CD4-positive, alpha-beta T cell treated with Interleukin-4 for 4 hours (primary cell): ENCODE measurements around the gene PPM1L.
"Not testable (repeated sequence)": the region's sequence is repeated elsewhere in the genome, so short reads cannot be mapped to it uniquely, and the experiment has no call there.

ENCODE experiments used
- DNase-seq: peaks from one replicate; pipeline ENCODE4 v3.0.0-alpha.2; 2020

PPM1L gene

DNA sequence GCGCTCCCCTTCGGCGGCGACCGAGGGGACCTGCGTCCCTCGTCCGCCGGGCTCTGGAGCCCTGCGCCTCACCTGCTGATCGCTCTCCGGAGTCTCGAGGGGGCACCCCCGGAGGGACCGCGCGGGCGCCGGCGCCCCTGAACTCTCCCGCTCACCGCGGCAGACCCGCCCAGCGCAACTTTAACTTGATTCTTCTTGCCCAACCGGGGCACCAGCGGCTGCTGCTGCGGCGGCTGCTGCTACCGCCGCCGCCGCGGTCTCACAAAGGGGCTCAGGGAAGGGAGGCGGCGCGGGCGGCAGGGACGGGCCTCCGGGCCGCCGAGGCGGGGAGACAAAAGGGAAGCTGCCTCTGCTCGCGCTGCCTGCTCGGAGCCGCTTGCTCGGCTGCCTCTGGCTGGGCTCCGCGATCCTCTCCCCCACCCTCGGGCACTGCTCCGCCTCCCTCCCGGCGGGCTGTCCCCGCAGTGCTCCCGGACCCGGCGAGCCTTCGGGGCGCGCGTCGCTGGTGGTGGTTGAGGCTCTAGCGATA lies at the start of gene PPM1L:
PPM1L (plus strand) TSS at position 456 of the 529 bp plus-strand sequence.
- DNase-seq = peak; percentile 52

DNA sequence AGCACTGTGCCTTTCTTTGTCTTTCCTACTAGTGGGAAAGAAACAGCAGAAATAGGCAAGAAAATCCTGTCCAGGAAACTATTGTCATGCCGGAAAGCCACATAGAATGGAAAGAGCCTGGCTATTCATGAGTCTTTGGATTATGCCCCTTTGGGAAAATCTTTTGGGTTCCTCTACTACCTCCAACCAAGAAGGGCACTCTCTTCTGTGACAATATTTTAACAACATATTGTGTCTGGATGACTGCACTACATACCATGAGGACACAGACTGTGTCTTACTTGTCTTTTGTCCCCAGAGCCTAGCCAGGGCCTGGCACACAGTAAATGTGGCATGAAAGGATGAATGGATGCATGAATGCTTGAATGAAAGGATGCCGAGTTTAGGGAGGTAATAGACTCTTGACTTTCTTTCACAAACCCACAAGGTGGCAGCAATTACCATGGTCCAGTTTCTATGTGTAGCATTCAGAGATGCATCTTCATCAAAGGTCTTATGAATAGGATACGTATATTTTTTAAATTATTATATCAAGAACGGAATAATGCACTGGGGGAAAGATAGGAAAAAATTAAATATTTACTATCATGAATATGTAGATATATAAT lies 48.7 kb upstream of the PPM1L start:
- DNase-seq = peak; percentile 46

DNA sequence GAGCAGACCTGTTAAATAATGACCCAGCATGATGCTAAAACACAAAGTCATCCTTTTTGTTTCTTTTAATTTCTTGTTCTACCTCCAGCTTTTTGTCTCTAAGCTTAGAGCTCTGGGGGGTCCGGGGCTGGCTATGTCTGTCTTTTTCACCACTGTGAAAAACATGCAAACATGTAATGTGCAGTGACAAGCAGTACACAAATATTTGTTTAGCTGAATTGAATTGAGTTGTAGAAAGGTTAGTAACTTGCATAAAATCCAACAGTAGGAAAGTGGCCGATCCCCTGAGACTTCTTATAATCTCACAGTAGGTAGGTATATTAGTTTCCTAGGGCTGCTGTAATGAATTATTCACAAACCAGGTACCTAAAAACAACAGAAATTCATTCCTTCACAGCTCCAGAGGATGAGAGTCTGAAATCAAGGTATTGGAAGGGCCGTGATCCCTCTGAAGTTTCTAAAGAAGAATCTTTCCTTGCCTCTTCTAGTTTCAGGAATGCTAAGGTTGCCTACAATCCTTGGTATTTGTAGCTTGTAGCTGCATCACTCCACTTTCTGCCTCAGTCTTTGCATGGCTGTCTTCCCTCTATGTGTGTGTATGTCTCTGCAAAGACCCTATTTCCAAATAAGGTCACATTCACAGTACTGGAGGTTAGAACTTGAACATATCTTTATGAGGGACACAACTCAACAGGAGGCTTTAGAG lies 46.4 kb upstream of the PPM1L start:
- no peak for DNase-seq

DNA sequence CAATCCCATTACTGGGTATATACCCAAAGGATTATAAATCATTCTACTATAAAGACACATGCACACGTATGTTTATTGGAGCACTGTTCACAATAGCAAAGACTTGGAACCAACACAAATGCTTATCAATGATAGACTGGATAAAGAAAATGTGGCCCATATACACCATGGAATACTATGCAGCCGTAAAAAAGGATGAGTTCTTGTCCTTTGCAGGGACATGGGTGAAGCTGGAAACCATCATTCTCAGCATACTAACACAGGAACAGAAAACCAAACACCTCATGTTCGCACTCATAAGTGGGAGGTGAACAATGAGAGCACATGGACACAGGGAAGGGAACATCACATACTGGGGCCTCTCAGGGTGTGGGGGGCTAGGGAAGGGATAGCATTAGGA lies 42.9 kb upstream of the PPM1L start:
- DNase-seq = not testable (repeated sequence)

DNA sequence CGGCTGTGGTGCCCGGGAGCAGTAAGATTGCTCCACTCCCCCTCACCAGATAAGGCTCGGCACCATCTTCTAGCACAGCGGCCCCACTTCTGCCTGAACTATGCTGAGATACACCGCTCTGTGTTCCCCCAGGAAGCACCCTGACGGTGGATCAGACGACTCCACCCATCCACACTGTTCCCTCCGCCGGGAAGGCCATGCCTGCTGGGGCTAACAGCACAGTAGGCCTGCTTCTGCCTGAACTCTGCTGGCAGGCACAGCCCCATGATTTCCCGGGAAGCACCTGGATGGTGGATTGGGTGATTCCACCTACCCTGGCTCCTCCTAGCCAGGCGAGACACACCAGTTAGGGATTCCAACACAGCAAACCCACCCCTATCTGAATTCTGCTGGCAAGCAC lies 36.3 kb upstream of the PPM1L start:
- no peak for DNase-seq

DNA sequence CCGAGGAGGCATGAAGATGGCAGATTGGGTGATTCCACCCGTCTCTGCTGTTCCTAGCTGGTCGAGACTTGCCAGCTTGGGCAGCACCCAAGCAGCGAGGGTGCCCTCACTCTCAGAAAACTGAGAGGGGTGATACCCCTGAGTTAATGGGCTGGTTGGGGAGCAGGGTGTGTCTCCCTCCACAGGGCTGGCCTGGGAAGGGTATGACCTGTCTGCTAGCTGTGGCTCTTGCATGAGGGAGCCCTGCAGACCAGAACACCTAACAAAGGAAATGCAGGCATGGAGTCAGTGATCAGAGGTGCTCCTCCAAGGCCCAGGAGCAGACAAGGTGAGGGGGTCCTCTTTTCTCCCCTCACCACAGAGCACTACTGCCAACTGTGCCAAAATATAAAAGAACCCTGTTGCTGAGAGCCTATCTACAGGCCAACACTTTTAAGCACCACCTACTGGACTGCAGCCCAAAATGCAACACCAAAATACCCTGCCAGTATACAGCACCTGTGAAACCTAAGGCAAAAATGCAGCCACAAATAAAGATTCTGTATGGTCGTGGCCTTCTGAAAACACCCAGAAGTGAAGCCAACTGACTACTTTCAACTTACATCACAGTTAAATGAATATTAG lies 35.8 kb upstream of the PPM1L start:
- no peak for DNase-seq

DNA sequence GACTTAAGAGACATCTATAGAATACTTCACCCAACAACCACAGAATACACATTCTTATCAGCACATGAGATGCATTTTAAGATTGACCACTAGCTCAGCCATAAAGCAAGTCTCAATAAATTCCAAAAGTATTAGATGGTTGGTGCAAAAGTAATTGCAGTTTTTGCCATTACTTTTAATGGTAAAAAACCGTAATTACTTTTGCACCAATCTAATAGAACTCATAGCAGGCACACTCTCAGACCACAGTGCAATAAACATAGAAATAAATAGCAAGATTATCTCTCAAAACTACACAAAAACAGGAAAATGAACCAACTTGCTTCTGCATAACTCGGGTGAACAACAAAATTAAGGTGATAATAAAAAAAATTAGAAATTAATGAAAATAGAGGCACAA lies 33.7 kb upstream of the PPM1L start:
- no peak for DNase-seq

DNA sequence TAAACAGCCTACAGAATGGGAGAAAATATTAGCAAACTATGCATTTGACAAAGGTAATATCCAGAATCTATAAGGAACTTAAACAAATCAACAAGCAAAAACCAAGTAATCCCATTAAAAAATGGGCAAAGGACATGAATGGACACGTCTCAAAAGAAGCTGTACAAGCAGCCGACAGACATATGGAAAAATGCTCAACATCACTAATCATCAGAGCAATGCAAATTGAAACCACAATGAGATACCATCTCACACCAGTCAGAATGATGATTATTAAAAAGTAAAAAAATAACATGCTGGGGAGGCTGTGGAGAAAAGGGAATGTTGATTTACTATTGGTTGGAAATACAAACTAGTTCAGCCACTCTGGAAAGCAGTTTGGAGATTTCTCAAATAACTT lies 30.7 kb upstream of the PPM1L start:
- DNase-seq = no peak

DNA sequence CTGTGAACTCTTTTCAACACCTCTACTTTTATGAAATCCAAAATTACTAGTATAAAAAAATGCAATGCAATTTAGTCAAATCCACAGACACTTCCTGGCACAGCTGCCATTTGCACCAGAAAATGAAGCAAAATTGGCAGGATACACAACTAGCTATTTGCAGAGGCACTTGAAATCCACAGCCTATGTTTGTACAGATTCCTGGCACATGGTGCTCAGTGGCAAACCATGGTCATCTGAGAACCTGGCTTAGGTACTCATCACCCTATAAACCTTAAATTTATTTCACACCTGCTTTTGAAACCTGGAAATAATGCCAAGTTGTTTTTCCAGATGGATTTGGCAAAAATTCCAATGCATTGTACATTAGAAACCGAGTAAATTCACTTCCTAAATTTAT lies 20.2 kb upstream of the PPM1L start:
- no peak for DNase-seq

DNA sequence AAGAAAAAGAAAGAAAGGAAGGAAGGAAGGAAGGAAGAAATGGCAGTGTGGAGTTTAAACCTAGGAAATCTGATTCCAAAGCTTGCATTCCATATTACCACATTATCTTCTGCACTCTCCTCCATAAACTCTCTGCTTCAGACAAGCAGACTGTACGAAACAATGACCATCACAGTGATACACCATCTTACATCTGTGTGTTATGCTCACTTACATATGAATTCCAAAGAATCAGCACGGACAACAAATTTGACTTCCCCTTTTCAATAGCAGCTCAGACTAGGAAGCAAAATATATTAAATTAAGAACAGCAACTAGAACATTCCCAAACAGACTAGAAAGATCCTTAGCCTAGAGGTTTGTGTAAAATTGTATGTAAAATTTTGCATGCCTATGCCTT lies 18.0 kb upstream of the PPM1L start:
- no peak for DNase-seq

DNA sequence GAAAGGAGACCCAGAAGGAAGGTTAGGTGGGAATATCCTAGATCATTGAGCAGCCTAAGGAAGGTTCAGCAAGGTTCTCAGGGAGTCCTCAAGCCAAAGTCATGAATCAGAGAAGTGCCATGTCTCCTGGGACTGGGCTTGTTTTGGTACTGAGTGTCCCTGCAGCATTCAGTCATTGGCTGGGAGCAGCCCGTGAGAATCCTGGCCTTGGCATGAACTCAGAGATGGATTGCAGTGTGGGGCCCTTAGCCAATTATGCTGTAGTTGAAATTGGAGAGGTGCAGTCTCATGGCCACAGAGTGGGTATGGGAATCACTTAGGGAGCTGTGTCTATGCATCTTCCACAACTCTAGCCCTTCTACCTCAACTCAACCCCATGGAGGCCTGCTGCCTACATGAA lies 17.0 kb upstream of the PPM1L start:
- DNase-seq = no peak

DNA sequence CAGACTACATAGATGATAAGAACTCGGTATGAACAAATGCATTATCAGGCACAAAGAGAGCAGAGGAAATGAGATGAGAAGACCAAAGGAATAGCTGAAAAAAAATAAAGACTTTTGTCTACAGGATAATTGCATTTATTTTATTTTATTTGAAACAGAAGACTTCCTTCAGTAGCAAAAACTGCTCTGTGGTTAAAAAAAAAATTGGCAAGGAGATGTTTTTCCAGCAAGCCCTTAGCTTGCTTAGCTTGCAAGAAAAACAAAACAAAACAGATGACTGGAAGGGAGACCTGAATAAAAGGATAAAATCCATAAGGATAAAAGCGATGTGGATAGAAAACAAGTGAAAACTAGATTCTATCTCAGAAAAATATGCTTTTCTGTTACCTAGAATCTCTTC lies 9.1 kb upstream of the PPM1L start:
- DNase-seq = no peak

DNA sequence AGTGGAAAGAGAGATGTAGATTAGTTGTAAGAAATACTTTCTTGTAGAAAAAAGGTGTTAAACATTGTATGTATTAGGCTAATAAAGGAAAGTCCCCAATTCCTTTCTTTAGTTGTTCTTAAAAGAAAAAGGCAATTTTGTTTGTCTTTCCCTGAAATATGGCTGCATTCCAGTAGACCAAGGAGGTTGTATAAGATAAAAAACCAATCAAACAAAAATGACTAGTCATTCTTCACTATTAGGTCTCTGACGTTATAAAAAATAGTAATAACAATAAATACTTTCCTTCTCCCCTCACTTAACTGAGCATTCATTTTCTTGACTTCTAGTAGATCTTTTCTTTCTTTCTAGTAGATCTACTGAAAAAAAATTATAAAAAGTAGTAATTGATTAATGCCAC lies 8.6 kb upstream of the PPM1L start:
- no peak for DNase-seq

DNA sequence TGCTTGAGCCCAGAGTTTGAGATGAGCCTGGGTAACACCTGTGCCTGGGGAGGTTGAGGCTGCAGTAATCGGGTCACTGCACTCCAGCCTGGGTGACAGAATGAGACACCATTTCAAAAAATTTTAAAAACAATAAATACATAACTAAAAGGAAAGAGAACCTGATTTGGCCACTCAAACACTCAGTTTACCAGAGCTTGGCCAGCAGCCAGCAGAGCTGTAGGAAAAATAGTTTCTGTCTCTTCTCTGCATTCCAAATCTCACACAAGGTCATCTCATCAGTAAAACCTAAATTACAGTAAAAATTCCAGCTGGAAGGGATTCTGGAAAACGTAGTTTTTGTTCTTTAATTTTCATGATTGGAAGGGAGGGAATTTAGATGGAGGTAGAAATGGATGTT lies 7.8 kb upstream of the PPM1L start:
- no peak for DNase-seq

DNA sequence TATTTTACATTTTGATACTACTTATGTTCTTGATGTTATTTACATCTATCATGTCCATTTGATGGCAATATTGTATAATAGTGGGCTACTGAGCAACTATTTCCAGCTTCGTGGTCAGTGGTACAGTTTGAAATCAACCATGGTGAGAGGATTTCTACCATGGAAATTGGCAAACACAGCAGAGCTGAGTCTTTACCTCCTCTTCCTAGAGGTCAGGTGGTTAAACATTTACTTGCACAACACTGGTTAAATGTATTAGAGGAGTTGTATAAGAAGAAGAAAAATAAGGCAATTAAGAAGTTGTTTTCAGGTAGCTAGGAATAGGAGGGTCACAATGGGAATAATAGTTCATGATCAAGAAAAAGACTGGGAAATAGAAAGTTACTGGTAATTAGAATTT lies 7.2 kb upstream of the PPM1L start:
- no peak for DNase-seq

DNA sequence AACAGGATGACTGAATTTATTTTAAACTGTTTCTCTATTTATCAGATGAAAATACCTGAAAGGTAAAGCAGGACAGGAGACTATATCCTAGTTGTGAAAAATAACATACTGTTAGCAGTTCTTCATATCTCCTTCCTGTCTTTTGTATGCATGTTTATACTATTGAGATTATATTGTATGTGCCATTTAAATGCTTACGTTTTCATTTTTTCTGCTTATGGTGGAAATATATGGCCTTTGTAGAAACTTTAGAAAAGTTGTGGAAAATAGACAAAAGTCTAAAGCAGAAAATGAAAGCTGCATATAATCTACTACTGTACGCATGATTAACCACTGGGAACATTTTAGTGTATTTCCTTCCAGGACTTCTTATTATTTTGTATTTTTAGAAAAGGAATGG lies 2.1 kb upstream of the PPM1L start:
- no peak for DNase-seq

DNA sequence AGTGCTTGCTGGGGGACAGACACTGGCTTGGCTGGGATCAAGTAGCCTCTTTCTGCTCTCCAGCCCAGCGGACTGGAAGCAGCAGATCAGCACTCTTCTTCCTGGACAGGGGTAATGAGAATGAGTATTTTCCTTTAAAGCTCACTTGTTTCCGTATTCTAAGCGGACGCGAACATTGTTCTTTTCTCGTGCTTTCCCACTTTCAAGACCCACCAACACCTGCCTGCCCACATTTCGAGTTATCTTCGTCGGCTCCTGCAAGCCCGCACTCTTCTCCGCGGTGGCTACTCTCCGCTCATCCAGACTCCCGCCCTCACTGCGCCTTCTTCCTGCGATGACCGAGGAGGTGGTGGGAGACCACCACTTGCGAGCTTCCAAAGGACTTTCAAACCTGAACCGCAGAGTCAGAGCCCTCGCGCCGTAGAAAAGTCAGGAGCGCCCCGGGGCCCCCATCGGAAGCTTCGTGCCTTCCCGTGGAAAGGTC lies 1.6 kb upstream of the PPM1L start:
- DNase-seq = no peak

DNA sequence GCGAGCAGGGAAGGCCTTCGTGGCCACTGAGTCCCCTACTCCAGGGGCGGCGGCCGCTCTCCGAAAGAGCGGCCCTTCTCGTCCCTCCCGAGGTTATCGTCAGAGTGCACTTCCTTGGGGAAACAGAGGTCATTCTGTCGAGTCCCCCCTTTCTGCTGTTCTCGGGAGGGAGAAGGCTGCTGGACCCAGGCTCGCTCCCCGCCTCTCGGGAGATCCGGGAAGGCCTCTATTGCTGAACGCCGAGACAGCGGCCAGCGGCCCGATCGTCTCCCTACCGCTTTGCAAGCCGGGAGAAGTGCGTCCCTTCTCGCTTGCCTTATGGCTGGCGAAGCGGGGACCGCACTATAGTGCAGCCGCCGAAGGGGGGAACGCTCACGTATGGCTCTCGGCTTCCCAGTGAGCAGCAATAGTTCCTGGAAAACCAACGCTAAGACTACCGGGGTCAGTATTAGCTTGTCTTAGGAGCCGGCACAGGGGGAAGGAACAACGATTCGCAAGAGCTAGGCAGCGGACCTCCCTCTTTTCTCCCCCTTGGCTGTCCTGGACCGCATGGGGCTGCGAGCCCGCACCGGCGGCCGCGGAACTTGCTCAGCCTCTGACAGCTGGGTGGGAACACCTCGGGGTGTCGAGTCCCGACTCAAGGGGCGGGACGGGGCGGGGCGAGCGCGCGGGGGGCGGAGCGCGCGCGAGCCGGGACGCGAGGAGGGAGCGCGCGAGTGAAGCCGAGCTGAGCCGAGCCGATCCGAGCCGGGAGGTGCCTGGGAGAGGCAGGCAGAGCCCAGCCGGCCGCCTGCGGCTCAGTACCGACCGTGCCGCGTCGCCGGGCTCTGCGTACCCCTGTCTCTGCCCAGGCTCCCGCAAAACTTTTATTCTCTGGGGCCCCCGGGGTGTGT lies 930 bp upstream of the PPM1L start:
- DNase-seq = peak; percentile 93

DNA sequence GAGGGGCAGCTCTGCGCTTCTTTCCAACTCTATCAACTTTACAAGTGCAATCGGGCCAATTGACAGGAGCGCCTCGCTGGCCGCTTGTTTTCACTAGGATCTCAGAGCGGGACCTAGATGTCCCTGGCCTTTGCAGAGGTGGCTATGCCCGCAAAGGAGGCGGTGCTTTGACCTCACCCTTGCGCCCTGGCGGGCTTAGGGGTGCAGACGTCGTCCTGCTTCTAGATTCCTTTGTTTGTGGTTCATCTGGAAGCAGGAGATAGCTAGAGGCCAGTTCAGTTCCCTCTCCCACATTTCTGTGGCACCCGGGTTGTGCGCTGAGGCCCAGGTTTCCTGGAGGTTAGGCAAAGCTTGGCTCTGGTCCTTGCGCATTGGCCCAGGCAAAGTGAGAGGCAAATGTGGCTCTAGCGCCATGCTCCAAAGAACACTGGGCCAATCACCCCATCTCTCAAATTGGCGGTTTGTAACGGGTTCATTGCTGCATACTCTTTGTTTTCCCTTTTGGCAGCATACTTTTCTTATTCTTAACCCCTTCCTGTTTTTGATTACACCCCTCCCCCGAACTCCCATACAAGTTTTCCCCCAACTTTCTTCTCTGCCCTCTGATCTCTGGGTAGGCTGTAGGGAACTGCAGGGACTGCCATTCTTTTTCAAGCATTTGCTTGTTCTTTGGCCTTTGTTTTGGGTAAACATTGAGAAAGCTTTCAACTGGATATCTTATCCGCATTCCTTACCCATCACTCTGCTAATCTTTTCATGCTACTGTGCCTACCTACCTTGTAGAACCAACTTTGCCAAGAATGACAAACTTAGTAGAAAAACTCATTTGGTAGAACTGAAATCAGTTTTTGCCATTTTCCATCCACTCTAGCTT lies 1.4 kb downstream of the PPM1L start:
- no peak for DNase-seq

DNA sequence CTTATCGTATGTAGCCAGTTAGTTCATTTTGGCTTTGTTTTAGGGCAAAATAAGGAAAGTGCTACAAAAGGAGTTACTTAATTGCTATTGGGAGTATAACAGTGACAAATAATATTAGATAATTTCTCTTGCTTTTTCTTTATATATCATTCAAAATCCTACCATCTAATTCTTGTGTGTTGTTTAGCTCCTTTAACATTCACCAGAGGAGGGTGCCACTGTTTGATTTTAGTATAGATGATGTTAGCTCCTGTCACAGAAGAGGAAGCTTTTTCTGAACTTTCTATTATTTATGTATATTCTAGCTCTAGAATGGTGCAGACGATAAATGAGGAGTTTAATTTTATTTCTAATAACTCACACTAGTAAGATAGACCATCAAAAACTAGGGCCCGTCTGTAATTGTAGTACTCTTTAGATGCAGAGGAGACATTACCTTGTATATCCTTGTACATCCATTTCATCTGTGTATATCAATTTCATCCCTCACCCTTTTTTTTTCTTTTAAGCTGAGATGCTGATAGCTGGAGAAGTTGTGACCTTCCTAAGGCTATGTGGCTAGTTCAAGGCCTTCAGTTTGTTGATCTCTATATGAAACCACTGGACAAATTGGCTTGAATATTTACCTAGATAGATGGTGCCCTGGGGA lies 3.0 kb downstream of the PPM1L start:
- DNase-seq = no peak

DNA sequence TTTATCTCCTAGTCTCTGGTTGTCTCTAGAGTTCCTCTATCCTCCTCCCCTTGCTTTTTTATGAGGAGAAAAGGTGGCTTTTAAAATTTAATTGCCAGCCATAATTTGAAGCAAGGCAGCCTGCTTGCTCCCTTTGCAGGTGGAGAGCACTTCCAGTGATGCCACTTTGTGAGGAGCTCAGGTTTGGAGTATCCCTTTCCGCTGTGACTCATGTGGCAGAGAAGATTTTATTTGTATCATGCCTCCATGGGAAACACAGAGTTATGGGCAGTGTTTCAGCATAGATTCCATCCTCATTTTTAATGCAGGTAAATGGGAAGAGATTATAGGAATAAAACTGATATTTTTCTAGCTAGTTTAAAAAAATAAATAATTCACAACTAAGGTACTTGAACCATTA lies 7.0 kb downstream of the PPM1L start:
- no peak for DNase-seq

DNA sequence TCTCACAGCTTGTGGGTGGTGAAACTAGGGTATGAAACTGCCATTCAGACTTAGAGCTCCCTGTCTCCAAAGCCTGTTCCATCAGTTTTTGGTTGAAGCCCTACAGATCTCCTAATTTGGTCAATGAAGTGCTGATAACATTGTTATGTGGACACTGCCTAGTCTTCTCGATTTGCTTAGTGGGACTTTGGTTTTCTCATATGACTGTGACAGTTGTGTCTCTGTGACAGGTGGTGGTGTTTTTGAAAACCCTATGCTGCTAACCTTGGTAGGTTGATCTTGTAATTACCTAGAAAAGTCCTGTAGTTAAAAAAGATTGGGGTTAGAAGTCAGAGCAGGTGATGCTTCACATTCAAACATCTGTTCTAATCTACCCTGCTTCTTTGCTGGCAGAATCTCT lies 9.2 kb downstream of the PPM1L start:
- no peak for DNase-seq
